ENCODE results near the gene ADAT3.

The ADAT3 gene

DNA sequence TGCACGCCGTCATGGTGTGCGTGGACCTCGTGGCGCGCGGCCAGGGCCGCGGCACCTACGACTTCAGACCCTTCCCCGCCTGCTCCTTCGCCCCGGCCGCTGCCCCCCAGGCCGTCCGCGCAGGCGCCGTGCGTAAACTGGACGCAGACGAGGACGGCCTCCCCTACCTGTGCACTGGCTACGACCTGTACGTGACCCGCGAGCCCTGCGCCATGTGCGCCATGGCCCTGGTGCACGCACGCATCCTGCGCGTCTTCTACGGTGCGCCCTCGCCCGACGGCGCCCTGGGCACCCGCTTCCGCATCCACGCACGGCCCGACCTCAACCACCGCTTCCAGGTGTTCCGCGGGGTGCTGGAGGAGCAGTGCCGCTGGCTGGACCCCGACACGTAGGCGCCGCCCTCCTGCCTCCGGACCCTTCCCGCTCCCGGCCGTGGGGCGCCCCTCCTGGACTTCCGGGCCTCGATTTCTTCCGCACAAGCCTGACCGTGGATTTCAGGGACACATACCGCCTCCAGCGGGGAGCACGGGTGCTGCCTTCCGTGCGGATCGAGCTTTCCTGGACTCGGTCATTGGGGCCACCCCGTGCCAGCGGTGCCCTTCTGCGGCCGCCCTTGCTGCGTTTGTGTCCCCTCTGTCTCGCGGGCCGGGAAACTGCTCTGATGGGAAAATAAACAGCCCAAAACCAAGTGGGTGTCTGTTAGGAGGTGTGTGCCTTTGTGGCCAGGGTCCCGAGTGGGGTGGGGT, 7.7 kb downstream of the ADAT3 start:
- no peak for DNase-seq (ENCODE audit: low spot score)

DNA sequence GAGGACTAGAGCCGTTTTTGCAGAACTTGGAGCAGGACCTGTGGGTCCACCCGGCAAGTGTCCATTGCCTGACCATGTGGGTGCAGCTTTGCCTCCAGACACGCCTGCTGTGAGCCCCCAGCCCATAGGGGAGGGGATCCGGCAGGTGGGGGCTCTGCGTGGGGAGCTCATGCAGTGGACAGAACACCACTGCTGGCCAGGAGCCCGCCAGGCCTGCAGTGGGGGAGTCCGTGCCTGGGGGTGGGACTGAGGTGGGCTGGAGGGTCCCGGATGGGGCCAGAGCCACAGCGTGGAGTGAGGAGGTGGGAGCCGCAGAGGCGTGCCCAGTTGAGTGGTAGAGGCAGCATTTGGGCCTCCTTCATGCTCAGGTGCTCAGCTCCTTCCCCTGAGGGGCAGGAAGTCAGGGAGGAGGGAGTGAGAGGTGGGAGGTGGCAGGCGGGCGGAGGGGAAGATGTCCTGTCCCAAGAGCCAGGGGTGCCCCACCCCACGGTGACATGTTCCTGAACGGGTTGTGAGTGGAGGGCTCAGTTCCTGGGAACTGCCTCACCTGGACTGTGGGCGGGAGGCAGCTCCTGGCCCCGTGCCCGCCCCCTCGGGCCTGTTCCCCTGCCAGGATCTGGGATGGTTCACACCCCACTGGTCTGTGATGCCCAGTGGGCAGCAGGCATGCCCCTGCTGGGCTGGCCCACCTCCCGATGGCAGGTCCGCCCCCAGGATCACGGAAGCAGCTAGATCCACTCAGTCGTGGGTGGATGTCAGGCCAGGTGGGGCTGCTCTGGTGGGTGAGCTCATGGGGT, 8.8 kb downstream of the ADAT3 start:
- no peak for DNase-seq (ENCODE audit: low spot score)

DNA sequence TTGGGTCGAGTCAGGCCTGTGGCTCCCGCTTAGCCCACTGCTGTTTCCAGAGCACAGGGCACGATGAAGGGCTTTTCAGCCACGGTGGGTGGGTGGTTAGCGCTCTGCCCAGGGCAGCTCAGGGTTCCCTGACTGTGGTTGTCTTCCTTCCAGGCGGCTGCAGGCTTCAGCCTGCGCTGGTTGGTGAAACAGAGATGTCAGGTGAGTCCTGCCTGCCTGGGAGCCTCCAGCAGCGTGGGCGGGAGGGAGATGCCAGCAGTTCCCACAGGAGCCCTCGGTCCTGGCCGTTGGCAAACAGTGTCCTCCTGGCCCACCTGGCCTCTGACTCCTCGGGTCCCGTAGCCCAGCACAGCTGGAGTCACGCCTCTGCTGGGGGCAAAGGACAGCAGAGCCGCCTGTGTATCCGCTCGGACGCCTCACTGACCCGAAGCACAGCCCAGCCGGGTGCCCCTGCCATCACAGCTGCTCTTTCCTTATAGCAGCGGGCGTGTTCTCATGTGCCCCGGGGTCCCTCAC, 9.7 kb downstream of the ADAT3 start:
- no peak for DNase-seq (ENCODE audit: low spot score)

DNA sequence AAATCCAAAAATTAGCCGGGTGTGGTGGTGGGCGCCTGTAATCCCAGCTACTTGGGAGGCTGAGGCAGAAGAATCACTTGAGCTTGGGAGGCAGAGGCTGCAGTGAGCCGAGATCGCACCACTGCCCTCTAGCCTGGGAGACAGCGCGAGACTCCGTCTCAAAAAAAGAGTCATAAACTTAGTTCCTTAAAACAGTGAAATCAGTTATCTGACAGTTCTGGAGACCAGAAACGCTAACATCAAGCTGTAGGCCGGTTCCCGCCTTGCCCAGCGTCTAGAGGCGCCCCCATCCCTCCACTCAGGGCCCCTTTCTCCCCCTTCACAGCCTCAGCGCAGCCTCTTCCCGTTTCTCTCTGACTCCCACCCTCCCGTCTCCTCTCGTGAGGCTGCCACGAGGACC, 11.9 kb downstream of the ADAT3 start:
- no peak for DNase-seq (ENCODE audit: low spot score)

DNA sequence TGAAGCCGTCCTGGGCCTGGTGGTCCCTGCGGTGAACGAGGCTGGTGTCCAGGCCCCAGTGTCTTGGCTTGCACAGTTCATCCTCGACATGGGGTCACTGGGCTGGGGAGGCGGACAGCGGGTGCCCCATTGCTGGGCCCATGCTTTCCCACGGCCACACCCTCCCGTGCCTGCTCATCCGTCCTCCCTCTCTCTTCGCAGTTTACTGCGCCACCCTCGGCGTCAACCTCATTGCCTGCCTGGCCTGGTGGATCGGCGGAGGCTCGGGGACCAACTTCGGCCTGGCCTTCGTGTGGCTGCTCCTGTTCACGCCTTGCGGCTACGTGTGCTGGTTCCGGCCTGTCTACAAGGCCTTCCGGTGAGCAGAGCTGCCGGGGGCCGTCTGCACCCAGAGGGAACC, 12.7 kb downstream of the ADAT3 start:
- DNase-seq (ENCODE audit: low spot score) = no peak

DNA sequence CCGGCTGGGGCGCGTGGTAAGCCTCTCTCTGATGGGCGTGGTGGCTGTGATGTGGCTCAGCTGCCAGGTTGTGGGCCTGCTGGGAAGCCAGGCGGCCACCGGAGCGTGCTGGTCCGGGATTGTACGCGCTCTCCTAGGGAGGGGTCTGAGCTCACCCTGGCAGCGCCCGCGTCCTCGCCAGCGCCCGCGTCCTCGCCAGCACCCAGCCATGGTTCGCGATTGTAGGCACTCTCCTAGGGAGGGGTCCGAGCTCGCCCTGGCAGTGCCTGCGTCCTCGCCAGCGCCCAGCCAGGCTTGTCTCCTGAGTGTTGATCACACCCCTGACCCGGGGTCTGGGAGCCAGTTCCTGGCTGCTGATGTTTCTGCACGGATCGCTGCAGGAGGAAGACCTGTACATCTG, 13.8 kb downstream of the ADAT3 start:
- DNase-seq (ENCODE audit: low spot score) = no peak

DNA sequence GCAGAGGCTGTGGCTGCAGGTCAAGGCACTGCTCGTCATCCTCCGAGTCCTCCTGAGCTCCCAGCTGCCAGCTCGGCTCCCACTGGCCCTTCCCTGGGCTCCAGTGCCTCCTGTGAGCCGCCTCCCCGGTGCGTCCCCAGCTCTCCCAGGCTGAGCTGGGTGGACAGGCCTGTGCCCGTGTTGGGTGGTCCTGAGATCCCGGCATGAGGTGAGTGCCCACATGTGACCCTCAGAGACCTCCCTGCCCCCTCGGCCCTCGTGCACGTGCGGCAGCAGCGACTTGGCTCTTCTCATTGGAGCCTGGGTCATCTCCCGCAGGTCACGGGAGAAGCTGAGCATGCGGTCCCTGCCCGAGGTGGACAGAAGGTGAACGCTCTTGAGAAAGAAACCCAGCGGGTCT, 15.4 kb downstream of the ADAT3 start:
- no peak for DNase-seq (ENCODE audit: low spot score)

DNA sequence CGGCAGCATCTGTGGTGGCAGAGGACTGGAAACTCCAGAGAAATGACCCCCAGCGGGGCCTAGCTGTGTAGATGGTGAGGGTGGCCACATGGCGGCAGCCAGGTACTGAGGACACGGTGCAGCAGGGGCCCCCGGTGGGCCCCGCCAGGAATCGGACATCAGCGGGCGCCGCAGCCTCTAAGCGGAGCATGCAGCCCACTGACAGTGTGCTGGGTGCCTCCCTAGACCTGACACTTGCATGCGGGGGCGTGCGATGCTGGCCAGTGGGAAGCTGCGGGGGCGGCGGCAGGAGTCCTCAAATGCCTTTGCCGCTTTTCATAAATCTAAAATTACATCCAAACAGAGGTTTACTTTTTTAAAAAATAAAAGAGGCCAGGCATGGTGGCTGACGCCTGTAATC, 16.1 kb downstream of the ADAT3 start:
- DNase-seq (ENCODE audit: low spot score) = no peak

DNA sequence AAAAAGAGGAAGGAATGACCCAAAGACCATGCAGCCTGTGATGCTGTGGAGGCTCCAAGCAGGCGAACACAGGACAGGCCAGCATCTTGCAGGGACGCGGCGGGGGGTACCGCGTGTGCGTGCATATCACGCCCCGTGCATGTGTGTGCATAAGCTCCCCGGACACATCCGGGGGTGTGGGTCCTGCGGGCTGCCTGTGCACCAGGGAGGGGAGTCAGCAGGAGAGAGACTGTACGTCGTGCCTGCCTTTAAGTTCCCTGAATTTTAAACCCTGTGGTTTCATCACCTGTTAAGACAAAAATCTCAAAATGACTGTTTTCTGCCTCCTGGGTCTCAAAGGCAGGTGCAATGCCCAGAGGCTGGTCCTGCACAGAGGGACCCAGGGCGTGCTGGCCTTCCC, 16.6 kb downstream of the ADAT3 start:
- DNase-seq (ENCODE audit: low spot score) = no peak

DNA sequence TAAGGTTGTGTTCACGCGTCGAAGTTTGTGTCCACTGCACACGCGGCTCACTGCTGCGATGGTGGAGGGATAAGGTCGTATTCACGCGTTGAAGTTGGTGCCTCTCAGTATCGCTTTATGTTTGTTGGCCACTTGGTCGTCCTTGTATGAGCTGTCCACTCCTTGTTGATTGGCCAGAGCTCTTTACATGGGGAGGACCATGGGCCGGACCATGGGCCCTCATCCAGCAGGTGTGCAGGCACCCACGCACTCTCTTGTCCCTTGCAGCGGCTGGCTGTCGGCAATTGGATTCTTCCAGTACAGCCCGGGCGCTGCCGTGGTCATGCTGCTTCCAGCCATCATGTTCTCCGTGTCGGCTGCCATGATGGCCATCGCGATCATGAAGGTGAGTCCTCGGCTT, 17.6 kb downstream of the ADAT3 start:
- no peak for DNase-seq (ENCODE audit: low spot score)

DNA sequence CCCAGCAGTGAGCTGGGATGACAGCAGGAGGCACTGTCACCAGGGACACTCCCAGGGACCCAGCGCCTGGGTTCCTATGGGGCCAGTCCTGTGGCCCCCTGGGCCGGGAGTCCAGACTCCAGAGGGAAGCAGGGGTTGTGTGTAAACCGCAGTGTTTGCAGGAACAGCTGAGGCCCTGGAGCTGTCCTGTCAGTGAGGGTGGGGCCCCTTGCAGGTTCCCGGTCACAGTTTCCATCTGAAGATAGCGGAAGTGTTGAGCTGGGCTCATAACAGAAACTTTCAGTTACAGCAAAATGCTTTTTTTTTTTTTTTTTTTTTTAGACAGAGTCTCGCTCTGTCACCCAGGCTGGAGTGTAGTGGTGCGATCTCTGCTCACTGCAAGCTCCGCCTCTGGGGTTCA, 18.1 kb downstream of the ADAT3 start:
- peak; percentile 38 for DNase-seq (ENCODE audit: low spot score)

DNA sequence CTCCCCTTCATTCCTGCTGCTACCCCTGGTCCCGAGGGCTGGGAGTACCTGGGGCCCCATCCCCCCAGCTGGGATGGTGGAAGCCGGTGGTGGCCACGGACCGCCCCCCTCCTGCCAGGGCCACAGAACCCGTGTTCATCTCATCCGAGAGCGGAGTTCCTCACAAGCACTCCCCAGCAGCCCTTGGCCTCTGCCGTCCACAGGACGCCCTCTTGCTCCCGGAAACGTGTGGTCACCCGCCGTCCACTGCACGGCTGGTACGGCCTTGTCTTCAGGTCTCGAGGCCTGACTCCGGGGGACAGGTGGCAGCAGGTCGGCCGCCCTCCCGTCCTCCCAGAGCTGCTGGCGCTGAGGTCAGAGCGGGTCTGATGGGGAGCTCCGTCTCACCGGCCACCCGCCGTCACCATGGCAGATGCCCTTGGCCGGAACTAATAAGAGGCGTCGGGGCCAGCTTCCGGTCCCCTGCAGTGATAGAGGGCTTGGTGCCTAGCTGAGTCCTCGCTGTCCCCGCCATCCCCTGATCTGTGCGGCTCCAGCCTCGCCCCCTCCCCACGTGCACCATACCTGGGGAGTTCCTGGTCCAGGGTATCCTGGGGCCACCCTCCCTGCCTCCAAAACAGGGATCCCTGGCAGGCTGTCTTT, 19.2 kb downstream of the ADAT3 start:
- DNase-seq (ENCODE audit: low spot score) = no peak

DNA sequence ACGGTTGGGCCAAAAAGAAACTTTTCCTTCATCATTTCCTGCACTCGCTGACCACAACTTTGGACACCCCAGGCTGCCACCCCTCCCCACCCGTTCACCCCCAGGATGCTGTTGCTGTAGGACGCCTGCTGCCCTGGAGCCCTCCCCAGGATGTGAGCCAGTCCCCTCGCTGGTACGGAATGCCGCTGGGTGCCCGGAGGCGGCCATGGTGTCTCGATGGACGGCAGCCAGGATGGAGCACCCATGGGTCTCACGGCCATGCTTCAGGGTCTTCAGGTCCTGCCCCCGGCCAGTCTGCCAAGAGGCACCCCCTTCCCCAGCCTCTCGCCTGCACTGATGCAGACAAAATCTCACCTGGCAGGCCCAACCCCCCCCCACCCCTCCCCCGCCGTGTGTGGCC, 20.3 kb downstream of the ADAT3 start:
- DNase-seq (ENCODE audit: low spot score) = no peak

DNA sequence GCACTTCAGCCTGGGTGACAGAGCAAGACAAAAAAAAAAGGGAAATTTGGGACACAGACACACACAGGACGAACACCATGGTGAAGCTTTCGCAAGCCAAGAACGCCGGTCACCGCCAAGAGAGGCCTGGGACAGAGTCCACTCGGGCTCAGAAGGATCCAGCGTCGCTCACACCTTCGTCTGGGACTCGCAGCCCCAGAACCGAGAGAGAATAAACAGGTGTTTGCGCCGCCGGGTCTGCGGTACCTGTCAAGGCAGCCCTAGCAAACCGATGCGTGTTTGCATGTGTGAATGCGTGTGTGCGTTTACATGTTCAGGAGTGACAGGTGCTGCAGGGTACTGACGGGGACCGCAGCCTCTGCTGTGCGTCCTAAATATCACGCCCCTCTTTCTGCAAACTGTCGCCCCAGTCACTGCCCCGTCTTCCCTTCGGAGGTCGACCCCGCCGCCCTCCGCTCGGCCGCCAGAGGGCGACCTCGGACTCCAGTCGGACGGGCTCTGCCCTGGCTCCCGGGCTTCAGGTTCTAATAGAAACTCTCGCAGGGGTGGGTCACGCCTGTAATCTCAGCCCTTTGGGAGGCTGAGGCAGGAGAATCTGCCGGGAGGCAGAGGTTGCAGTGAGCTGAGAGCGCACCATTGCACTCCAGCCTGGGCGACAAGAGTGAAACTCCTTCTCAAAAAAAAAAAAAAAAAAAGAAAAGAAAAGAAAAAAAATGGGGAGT, 24.0 kb downstream of the ADAT3 start:
- DNase-seq (ENCODE audit: low spot score) = peak; percentile 89

DNA sequence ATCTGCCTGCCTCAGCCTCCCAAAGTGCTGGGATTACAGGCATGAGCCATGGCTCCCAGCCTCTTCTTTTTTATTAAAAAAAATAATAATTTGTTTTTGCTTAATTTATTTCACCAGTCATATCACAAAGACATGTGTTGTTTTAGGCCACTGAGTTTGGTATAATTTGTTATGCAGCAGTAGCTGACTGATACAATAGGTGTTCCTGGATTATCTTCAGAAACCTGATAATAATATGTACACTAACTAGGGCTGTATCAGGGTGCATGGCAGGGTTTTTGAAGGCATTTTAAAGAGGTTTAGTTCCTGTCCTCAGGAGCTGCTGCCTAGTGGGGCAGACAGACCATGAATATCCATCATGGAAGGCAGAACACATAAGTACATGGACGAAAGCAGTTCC, 26.2 kb downstream of the ADAT3 start:
- DNase-seq (ENCODE audit: low spot score) = no peak

DNA sequence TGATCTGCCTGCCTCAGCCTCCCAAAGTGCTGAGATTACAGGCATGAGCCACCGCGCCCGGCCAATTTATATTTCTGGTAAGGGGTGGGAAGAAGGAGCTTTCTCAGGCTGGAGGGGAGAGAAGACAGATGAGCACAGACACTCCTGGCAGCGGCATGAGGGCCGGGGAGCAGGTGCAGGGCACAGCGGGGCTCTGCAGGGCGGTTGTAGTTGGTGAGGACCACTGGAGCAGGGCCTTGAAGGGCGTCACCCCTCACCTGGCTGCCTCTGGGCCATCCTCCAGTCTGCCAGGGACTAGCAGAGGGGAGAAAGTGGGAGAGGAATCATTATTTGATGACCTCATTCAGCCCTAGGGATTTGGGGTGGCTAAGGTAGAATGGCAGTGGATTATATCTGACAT, 27.2 kb downstream of the ADAT3 start:
- DNase-seq (ENCODE audit: low spot score) = no peak

DNA sequence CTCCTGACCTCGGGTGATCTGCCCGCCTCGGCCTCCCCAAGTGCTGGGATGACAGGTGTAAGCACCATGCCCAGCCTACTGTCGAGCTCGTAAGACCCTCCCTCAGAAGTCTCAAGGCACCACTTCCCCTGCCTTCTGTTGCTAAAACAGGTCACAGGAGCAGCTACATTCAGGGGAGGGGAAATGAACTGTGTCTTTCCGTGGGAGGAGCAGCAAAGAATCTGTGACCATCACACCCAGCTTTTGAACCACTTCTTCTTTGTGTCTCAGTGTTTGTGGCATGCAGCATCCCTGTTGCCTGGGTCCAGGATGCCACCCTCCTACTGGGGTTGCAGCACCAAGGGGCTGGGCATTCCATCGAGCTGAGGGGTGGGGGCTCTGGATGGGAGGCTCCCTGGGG, 28.0 kb downstream of the ADAT3 start:
- DNase-seq (ENCODE audit: low spot score) = peak; percentile 46

DNA sequence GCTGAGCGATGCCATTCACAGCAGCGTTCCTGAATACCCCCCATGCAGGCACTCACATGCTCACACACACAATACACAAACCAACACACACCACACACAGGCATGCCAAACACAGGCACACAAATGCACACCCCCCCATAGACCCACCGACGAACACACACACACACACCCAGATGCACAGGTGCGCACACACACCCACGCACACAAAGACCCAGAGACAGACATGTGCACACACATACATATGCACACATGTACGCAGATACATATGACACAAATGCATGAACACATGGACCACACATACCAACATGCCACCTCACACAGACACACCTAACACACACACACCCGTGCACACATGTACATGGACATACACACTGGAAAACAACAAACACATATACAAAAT, 28.7 kb downstream of the ADAT3 start:
- DNase-seq (ENCODE audit: low spot score) = no peak

DNA sequence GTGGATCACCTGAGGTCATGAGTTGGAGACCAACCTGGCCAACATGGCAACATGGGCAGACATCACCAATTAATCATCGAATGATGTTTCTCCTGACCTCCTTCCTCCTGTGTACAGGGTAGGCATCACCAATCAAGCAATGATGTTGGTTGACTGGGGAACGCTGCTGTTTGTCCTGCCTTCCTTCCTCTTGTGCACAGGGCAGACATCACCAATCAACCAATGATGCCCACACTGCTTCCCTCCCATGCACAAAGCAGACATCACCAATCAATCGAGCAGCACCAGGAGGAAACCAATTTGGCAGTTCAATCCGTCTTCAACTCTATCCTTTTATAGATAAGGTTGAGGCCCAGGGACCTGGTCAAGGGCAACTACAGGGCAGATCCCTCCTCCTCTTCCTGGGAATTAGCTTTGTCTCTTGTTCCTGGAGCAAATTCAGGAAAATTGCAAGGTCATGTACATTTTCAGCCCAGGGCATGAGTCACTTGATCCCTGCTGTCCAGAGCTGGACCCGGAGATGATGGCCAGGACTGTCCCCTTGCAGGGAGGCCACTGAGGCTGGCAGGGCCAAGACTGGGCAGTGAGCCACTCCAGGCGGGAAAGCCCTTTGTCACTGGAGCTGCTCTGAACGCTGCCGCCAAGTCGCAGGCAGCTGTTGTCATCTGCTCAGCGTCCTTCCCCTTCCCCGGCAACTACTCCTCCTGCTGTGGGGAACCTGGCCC, 30.4 kb downstream of the ADAT3 start:
- peak; percentile 31 for DNase-seq (ENCODE audit: low spot score)

DNA sequence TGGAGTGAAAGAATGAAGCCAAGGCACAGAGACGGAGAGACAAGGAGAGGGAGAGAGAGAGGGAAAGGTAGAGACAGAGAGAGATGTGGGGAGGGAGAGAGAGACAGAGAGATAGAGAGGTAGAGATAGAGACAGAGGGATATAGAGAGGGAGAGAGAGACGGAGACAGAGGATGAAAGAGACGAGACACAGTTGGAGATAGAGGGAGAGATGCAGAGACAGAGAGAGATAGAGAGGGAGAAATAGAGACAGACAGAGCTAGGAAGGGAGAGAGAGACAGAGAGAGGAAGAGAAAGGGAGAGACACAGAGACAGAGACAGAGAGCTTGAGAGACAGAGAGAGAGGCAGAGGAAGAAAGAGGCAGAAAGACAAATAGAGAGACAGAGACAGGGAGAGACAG, 31.2 kb downstream of the ADAT3 start:
- DNase-seq (ENCODE audit: low spot score) = no peak

DNA sequence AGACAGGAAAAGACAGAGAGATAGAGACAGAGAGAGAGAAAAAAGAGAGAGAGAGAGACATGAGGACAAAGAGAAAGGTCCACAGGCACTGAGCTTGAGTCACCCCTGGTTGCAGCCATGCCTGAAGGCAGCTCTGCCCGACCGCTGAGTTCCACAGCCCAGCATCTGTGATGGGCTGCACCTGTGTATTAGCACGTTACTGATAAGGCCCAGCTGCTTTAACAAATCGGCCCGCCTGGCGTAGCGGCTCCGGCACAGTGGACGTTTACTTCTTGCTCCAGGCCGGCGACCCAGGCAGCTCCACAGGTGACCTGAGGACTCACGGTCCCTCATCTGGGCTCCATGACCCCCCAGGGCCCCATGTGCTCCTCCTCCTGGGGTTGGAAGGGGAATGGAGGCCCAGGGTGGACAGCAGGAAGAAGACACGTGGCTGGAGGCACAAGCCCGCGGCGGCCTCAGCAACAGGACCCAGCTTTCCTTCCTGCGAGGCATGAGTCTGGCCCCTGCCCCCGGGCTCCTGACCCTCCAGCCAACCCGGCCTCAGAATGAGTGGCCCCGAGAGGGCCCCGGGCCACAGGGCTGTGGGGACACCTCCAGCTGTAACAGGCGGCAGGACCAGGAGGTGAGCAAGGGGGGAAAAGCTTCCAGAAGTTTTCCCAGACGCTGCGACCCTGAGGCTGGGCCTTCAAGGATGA, 31.9 kb downstream of the ADAT3 start:
- no peak for DNase-seq (ENCODE audit: low spot score)
